Measurements from ENCODE around the gene POLN.

The POLN gene

GRCh38 chr4:2241410-2242353 lies at the start of gene POLN, which contains the start of gene HAUS3:
POLN (minus strand) TSS chr4:2242121; CDS start chr4:2229231, 12,890 bp downstream.
HAUS3 (minus strand) TSS chr4:2242121; CDS start chr4:2240946, 1,175 bp downstream.
- DNase-seq (ENCODE audit: low read depth in 2 of 2), result peak; percentile 98 to 99

- peak in 1 of 2 donors; percentile 45 for DNase-seq (ENCODE audit: low read depth in 2 of 2)
Measured at GRCh38 chr4:2290974-2291704, 49.2 kb upstream of the POLN start.

- no peak for DNase-seq (ENCODE audit: low read depth in 2 of 2)
Measured at GRCh38 chr4:2290488-2290887, 48.6 kb upstream of the POLN start.

GRCh38 chr4:2289955-2290333 lies 48.0 kb upstream of the POLN start:
- DNase-seq (ENCODE audit: low read depth in 2 of 2), result no peak

- no peak for DNase-seq (ENCODE audit: low read depth in 2 of 2)
Measured at GRCh38 chr4:2289311-2289954, 47.5 kb upstream of the POLN start.

GRCh38 chr4:2288051-2288541 lies 46.2 kb upstream of the POLN start:
- DNase-seq (ENCODE audit: low read depth in 2 of 2), result no peak

- DNase-seq (ENCODE audit: low read depth in 2 of 2), result no peak
Measured at GRCh38 chr4:2287594-2287915, 45.6 kb upstream of the POLN start.

GRCh38 chr4:2286904-2287593 lies 45.1 kb upstream of the POLN start:
- no peak for DNase-seq (ENCODE audit: low read depth in 2 of 2)

GRCh38 chr4:2285613-2286381 lies 43.9 kb upstream of the POLN start:
- no peak for DNase-seq (ENCODE audit: low read depth in 2 of 2)

GRCh38 chr4:2284934-2285612 lies 43.2 kb upstream of the POLN start:
- DNase-seq (ENCODE audit: low read depth in 2 of 2), result no peak

- no peak for DNase-seq (ENCODE audit: low read depth in 2 of 2)
Measured at GRCh38 chr4:2284161-2284933, 42.4 kb upstream of the POLN start.

GRCh38 chr4:2283199-2283711 lies 41.3 kb upstream of the POLN start:
- no peak for DNase-seq (ENCODE audit: low read depth in 2 of 2)

GRCh38 chr4:2281575-2282343 lies 39.8 kb upstream of the POLN start:
- DNase-seq (ENCODE audit: low read depth in 2 of 2), result peak in 1 of 2 donors; percentile 75

GRCh38 chr4:2280531-2281300 lies 38.8 kb upstream of the POLN start:
- DNase-seq (ENCODE audit: low read depth in 2 of 2), result no peak

- no peak for DNase-seq (ENCODE audit: low read depth in 2 of 2)
Measured at GRCh38 chr4:2277956-2278355, 36.0 kb upstream of the POLN start.

- no peak for DNase-seq (ENCODE audit: low read depth in 2 of 2)
Measured at GRCh38 chr4:2276581-2277325, 34.8 kb upstream of the POLN start.
